Measurements from ENCODE around the gene TMEM229B. TPM values are rescaled to one million over a fixed set of nuclear protein-coding genes. Genes with fewer than 3 reads are reported as not detected.

The TMEM229B gene
- total and polyA plus RNA-seq, 3 experiments from 2014 or later: 3.2 to 34.4 (median 4.4) TPM

DNA sequence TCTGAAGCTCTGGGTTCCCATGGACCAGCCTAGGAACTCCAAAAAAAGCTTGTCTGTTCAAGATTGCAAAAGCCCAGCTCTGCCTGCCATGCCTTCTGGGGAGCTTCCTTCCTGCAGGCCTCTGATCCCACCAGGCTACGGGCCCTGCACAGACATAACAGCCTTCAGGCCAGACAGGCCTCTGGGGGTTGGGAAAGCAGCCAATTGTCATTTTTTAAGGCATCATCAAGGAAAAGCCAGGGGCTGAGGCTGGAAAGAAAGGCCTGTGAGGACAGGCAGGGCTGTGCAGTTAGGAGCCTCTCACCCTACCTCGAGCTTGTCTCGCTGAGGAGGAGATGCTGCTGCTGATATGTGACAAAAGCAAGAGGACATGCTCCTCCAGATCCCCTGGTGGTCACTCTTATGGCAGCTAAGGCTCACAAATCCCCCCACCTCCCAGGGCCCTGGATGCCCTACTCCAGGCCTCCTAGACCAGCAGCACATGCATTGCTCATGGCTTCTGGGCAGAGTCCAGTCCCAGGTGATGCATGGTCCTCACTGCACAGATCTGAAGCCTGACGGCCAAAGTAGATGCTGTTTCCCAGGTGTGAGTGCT is 2.9 kb downstream of the TMEM229B start:
- ChIA-PET POLR2A (no interaction called here), CTCF (no interaction called here)
- Histone ChIP-seq H3K36me3 (ENCODE audit: insufficient read depth, low read length) (peaks cover 31% of the 10 kb centered on the region), H3K27me3 (ENCODE audit: insufficient read depth, low read length, poor library complexity, severe bottlenecking) (no peaks in the 10 kb centered on the region), H3K27ac (ENCODE audit: low read depth, low read length) (no peak overlapping the region), H3K9me3 (ENCODE audit: low read length) (no peaks in the 10 kb centered on the region), H3K4me3 (ENCODE audit: low read length) (no peak overlapping the region), H3K4me1 (ENCODE audit: insufficient read depth, low read length) (peaks cover 45% of the 10 kb centered on the region)
- H3K27me3 Mint-ChIP-seq: no peaks in the 10 kb centered on the region
- no peak for DNase-seq
- peak overlapping the region in 5 of 7 donors; percentile 3 to 98 (median 33) for H3K4me3 Mint-ChIP-seq
- peaks cover 72 to 95% (median 78%) of the 10 kb centered on the region in 3 donors for H3K4me1 Mint-ChIP-seq
- H3K27ac Mint-ChIP-seq: peak overlapping the region; percentile 32 to 79 (median 56)
- H3K9me3 Mint-ChIP-seq: no peaks in the 10 kb centered on the region
- H3K36me3 Mint-ChIP-seq: peaks cover 3 to 75% (median 15%) of the 10 kb centered on the region in 3 donors

DNA sequence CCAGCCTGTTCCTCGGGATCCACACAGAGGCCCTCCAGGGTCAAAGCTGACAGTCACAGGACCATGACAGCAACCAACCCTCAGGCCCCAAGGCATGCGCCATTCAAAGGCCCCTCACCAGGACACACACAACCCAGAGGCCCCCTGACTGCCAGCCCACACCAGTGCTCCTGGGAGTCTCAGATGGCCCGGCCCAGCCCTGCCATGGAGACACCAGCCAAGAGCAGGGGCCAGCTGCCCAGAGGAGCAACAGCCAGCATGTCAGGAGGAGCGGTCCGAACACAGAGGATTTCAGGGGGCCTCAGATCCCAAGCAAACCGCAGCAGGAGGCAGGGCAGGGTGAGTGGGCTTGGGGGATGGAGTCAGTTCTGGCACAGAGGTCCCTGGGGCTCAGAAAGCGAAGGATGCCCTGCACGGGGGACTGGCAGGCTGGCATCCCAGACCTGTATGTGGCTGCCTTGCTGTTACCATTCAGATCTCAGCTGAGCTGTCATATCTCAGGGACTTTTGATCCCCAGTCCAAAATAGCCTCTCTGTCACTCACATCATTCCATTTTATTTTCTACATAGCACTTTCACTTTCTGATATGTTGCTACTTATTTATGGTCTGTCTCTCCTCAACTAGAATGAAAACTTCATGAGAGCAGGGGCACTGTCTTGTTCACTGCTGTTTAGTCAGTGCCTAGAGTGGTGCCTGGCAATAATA is 4.8 kb downstream of the TMEM229B start:
- Mint-ChIP-seq H3K4me3 (peak overlapping the region in 1 of 7 donors; percentile 20), H3K27ac (peak overlapping the region in 5 of 8 donors; percentile 22 to 94 (median 75)), H3K27me3 (no peaks in the 10 kb centered on the region), H3K9me3 (no peaks in the 10 kb centered on the region), H3K36me3 (peaks cover 3 to 84% (median 15%) of the 10 kb centered on the region in 3 donors), H3K4me1 (peaks cover 61 to 88% (median 63%) of the 10 kb centered on the region in 3 donors)
- Histone ChIP-seq H3K4me1 (ENCODE audit: insufficient read depth, low read length) (peaks cover 37% of the 10 kb centered on the region), H3K27ac (ENCODE audit: low read depth, low read length) (no peak overlapping the region), H3K9me3 (ENCODE audit: low read length) (no peaks in the 10 kb centered on the region), H3K36me3 (ENCODE audit: insufficient read depth, low read length) (peaks cover 31% of the 10 kb centered on the region), H3K27me3 (ENCODE audit: insufficient read depth, low read length, poor library complexity, severe bottlenecking) (no peaks in the 10 kb centered on the region), H3K4me3 (ENCODE audit: low read length) (no peak overlapping the region)
- ChIA-PET POLR2A (no interaction called here), CTCF (no interaction called here)
- no peak for DNase-seq

DNA sequence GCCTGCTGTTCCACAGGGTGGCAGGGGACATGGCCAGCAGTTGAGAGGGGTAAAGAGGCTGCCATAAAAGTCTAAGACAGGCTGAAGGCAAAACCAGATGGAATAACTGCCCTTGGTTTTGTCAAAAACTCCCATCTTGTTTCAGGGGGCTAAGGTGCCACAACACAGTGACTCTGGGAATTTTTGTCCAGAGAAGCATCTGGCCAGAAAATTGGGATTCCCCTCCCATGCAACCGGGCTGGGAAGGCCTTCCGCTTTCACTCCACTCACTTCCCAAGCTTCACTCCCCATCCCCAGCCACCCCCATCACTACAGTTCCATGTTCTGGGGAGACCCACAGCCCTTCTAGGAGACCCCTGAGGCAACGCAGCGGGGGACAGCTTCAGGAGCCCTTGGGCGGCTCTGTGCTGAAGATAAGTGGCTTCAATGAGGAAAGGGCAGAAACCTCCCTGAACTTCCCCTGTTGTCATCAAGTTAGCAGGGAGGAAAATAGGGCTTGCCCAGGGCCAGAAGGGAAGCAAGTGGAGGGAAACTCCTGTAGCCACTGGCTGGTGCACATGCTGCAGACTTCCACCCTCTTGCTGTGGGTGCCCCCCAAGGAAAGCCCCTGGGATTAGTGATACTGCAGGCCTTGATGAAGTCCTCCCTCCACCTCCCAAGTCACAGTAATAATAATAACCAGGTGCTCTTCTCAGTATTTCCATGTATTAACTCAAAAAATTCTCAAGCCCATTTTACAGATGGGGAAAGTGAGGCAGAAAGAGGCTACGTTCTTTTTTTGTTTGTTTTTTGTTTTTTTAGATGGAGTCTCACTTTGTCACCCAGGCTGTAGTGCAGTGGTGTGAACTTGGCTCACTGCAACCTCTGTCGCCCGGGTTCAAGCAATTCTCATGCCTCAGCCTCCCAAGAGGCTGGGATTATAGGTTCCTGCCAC is 6.0 kb downstream of the TMEM229B start:
- H3K9me3 Mint-ChIP-seq: no peaks in the 10 kb centered on the region
- H3K27ac Mint-ChIP-seq: peak overlapping the region in 5 of 8 donors; percentile 33 to 77 (median 39)
- peaks cover 52 to 88% (median 61%) of the 10 kb centered on the region in 3 donors for H3K4me1 Mint-ChIP-seq
- POLR2A ChIA-PET: no interaction called here
- no peak for DNase-seq
- Histone ChIP-seq H3K36me3 (ENCODE audit: insufficient read depth, low read length) (peaks cover 31% of the 10 kb centered on the region), H3K4me3 (ENCODE audit: low read length) (no peak overlapping the region), H3K9me3 (ENCODE audit: low read length) (no peaks in the 10 kb centered on the region), H3K27ac (ENCODE audit: low read depth, low read length) (no peak overlapping the region), H3K4me1 (ENCODE audit: insufficient read depth, low read length) (peaks cover 31% of the 10 kb centered on the region), H3K27me3 (ENCODE audit: insufficient read depth, low read length, poor library complexity, severe bottlenecking) (no peaks in the 10 kb centered on the region)
- H3K36me3 Mint-ChIP-seq: peaks cover 8 to 86% (median 15%) of the 10 kb centered on the region in 3 donors
- H3K27me3 Mint-ChIP-seq: no peaks in the 10 kb centered on the region
- H3K4me3 Mint-ChIP-seq: no peak overlapping the region
- CTCF ChIA-PET: no interaction called here

DNA sequence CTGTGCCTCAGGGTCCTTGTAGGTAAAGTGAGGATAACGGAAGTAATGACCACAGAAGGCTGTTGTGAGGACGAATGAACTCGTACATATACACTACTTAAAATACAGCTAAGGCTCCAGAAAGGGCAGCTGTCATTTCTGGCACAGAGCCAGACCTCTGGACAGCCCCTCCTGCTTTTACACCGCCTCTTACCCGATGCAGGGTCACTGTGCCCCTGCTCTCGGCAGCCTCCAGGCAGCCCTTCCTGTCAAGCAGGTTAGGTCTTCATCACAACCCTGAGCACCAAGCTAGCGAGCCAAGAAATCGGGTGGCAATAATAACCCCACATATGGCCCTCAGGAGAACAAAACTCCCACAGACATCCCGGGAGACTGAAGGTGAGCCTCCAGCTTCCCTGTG is 8.5 kb downstream of the TMEM229B start:
- no peaks in the 10 kb centered on the region for H3K27me3 ChIP-seq (ENCODE audit: insufficient read depth, low read length, poor library complexity, severe bottlenecking)
- no peak overlapping the region for H3K27ac ChIP-seq (ENCODE audit: low read depth, low read length)
- H3K9me3 ChIP-seq (ENCODE audit: low read length): no peaks in the 10 kb centered on the region
- Mint-ChIP-seq H3K36me3 (peaks cover 5 to 81% (median 7%) of the 10 kb centered on the region in 3 donors), H3K4me3 (no peak overlapping the region), H3K9me3 (no peaks in the 10 kb centered on the region), H3K4me1 (peaks cover 35 to 76% (median 48%) of the 10 kb centered on the region in 3 donors), H3K27ac (peak overlapping the region in 5 of 8 donors; percentile 17 to 64 (median 51)), H3K27me3 (no peaks in the 10 kb centered on the region)
- H3K4me3 ChIP-seq (ENCODE audit: low read length): no peak overlapping the region
- H3K4me1 ChIP-seq (ENCODE audit: insufficient read depth, low read length): peaks cover 8% of the 10 kb centered on the region
- H3K36me3 ChIP-seq (ENCODE audit: insufficient read depth, low read length): peaks cover 15% of the 10 kb centered on the region
- ChIA-PET POLR2A (no interaction called here), CTCF (interaction anchor here (1.0 to 1.8 kb wide), 4 partner anchors 11 to 91 kb away, joined by 3 to 4 read pairs (median 4); no protein-coding TSS in a partner anchor)
- no peak for DNase-seq

GRCh38 chr14:67478800-67479084 is 9.8 kb downstream of the TMEM229B start:
- Histone ChIP-seq H3K9me3 (ENCODE audit: low read length) (no peaks in the 10 kb centered on the region), H3K27ac (ENCODE audit: low read depth, low read length) (no peak overlapping the region), H3K36me3 (ENCODE audit: insufficient read depth, low read length) (peaks cover 14% of the 10 kb centered on the region), H3K4me1 (ENCODE audit: insufficient read depth, low read length) (peaks cover 5% of the 10 kb centered on the region), H3K4me3 (ENCODE audit: low read length) (no peak overlapping the region), H3K27me3 (ENCODE audit: insufficient read depth, low read length, poor library complexity, severe bottlenecking) (no peaks in the 10 kb centered on the region)
- Mint-ChIP-seq H3K27me3 (no peaks in the 10 kb centered on the region), H3K4me1 (peaks cover 22 to 68% (median 42%) of the 10 kb centered on the region in 3 donors), H3K4me3 (peak overlapping the region in 1 of 7 donors; percentile 37), H3K9me3 (no peaks in the 10 kb centered on the region), H3K27ac (peak overlapping the region in 7 of 8 donors; percentile 5 to 85 (median 52)), H3K36me3 (peaks cover 6 to 77% (median 8%) of the 10 kb centered on the region in 3 donors)
- ChIA-PET POLR2A (no interaction called here), CTCF (no interaction called here)
- no peak for DNase-seq

- Mint-ChIP-seq H3K27me3 (no peaks in the 10 kb centered on the region), H3K36me3 (peaks cover 6 to 76% (median 8%) of the 10 kb centered on the region in 3 donors), H3K4me3 (peak overlapping the region in 1 of 7 donors; percentile 37), H3K27ac (peak overlapping the region; percentile 11 to 85 (median 59)), H3K9me3 (no peaks in the 10 kb centered on the region), H3K4me1 (peaks cover 19 to 62% (median 37%) of the 10 kb centered on the region in 3 donors)
- no peak for DNase-seq
- Histone ChIP-seq H3K9me3 (ENCODE audit: low read length) (no peaks in the 10 kb centered on the region), H3K36me3 (ENCODE audit: insufficient read depth, low read length) (peaks cover 9% of the 10 kb centered on the region), H3K27me3 (ENCODE audit: insufficient read depth, low read length, poor library complexity, severe bottlenecking) (no peaks in the 10 kb centered on the region), H3K4me1 (ENCODE audit: insufficient read depth, low read length) (no peaks in the 10 kb centered on the region), H3K4me3 (ENCODE audit: low read length) (no peak overlapping the region), H3K27ac (ENCODE audit: low read depth, low read length) (no peak overlapping the region)
- POLR2A ChIA-PET: interaction anchor here (0.6 kb wide), 1 partner anchor 356 kb away, joined by 3 read pairs; no protein-coding TSS in a partner anchor
- CTCF ChIA-PET: no interaction called here
These were observed 10.4 kb downstream of the TMEM229B start for GRCh38 chr14:67477926-67478799.

GRCh38 chr14:67474366-67474765 is 14.2 kb downstream of the TMEM229B start:
- peaks cover 12 to 41% (median 24%) of the 10 kb centered on the region in 3 donors for H3K4me1 Mint-ChIP-seq
- no peaks in the 10 kb centered on the region for H3K9me3 Mint-ChIP-seq
- peak overlapping the region in 7 of 8 donors; percentile 4 to 75 (median 66) for H3K27ac Mint-ChIP-seq

More at GRCh38 chr14:67474366-67474765, 14.2 kb downstream of the TMEM229B start:
- Histone ChIP-seq H3K4me3 (ENCODE audit: low read length) (no peak overlapping the region), H3K36me3 (ENCODE audit: insufficient read depth, low read length) (no peaks in the 10 kb centered on the region), H3K27me3 (ENCODE audit: insufficient read depth, low read length, poor library complexity, severe bottlenecking) (no peaks in the 10 kb centered on the region), H3K4me1 (ENCODE audit: insufficient read depth, low read length) (no peaks in the 10 kb centered on the region), H3K9me3 (ENCODE audit: low read length) (no peaks in the 10 kb centered on the region), H3K27ac (ENCODE audit: low read depth, low read length) (no peak overlapping the region)
- no peak overlapping the region for H3K4me3 Mint-ChIP-seq
- H3K36me3 Mint-ChIP-seq: peaks cover 4 to 62% (median 8%) of the 10 kb centered on the region in 3 donors
- no peak for DNase-seq
- H3K27me3 Mint-ChIP-seq: no peaks in the 10 kb centered on the region
- ChIA-PET CTCF (interaction anchor here (0.7 kb wide), 1 partner anchor 309 kb away, joined by 3 read pairs; no protein-coding TSS in a partner anchor), POLR2A (no interaction called here)

Data from CD8-positive, alpha-beta memory T cell (primary cell).